Fibroblast of skin of right quadriceps (primary cell): Measurements from ENCODE around the gene NAB2.

Source experiments
- DNase-seq: peaks from one replicate; pipeline ENCODE4 v3.0.0-alpha.2; 2013

Gene NAB2

GRCh38 chr12:57135527-57136326, 46.8 kb downstream of the NAB2 start:
- peak; percentile 73 for DNase-seq

GRCh38 chr12:57138526-57139272, 49.8 kb downstream of the NAB2 start:
- DNase-seq: no peak

DNA sequence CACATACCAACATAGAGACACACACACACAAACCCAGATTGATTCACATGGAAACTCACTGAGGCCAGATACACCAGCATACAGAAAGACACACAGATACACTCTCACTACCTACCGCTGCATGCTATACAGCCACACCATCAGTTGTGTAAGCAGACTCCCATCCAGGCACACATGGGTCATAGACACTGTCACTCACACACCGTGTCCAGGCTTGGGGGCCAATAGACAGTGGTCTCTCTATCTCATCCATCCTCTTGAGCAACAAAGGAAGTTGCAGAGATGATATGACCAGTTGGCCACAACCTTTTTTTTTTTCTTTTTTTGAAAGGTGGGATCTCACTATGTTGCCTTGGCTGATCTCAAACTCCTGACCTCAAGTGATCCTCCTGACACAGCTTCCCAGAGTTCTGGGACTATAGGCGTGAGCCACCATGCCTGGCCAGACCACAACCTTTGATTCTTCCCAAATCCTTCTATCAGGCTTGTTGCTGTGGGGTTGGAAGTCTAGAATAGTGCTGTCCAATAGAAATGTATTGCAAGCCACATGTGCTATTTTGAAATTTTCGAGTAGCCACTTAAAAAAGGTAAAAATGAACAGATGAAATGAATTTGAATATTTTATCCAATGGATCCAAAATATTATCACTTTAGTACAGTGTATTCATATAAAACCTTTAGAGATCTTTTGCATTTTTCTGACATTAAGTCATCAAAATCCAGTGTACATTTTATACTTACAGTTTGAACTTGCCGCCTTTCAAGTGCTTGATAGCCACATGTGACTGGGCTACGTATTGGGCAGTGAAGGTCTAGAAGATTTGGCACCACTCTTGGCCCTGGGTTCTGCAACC, 51.1 kb downstream of the NAB2 start:
- no peak for DNase-seq

DNA sequence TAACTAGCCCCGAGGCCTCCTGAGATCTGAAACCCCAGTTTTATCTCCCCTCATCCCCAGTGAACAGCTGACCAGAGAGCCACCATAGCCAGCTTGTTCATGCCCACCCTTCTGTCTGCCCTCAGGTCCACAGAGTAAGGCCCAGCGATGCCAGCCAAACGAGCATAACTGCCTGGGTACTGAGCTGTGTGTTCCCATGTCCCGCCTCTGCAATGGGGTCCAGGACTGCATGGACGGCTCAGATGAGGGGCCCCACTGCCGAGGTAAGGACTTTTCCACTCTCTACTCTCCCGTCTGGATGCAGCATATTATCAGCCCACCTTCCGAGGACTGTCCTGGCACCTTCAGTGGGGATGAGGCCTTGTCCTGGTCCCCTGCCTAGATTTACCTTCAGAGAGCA, 52.3 kb downstream of the NAB2 start:
- DNase-seq: no peak

DNA sequence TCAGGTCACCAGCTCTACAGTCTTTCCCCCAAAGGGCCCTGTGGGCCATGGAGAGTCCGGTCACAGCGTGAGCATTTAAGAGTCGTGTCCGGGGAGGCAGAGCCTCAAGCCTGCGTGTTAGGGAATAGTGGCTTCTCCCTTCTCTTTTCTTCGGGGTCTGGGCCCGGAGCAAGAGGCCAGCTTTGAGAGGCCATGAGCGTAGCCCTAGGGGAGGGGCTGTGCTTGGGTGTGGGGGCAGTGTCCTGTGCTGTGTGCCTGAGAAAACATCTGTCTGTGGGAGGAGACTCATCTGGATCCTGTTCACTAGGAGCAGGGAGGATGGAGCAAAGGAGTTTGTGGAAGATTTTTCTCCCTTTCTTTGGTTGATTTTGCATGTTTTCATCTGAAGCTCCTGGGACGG, 53.2 kb downstream of the NAB2 start:
- no peak for DNase-seq

DNA sequence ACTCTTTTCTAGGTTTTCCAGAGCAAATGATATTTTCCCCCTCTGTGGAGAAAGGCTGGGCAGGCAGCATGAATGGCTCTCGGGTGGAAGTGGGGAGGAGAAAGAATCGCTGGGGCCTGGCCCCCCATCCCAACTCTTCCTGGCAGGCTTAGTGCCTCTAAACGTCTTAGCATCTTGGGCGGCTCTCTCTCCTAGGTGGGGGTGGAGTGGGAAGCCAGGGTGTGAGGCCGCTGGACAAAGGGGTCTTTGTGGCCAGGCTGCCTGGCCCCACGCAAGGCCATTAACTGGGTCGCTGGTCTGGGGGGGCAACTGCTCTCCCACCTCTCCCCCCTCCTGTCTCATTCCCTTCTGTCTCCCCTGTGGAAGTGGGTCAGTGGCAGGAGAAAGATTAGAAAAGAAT, 53.8 kb downstream of the NAB2 start:
- DNase-seq: no peak

- DNase-seq: no peak
Observed at GRCh38 chr12:57143454-57143853, 54.5 kb downstream of the NAB2 start.
